GM13976 (cell line): ENCODE data around the gene NOTCH4.

ENCODE experiments used
- DNase-seq: peaks from one replicate; pipeline ENCODE4 v3.0.0; 2012; ENCODE audit warnings: low spot score
- in situ Hi-C: fragments of 300-500 bp; cut with MboI; formaldehyde crosslinking; loops from one replicate; pipeline ENCODE4 v1.12.0; 2022; ENCODE audit warnings: low sequenced_read_pairs, mixed read lengths, inconsistent platforms; ENCODE audit not compliant: unreplicated experiment
- TF ChIP-seq, protein P1 (sequence below): IDR thresholded peaks from 2 replicates; pipeline ENCODE4 v1.5.1; 2012; ENCODE audit warnings: borderline replicate concordance, mild to moderate bottlenecking; ENCODE audit not compliant: insufficient read depth; ENCODE audit errors: extremely low read depth, missing control alignments, control extremely low read depth

NOTCH4 gene

GRCh38 chr6:32218167-32218566 lies 5.7 kb downstream of the NOTCH4 start:
- DNase-seq: no peak
- TF ChIP-seq, protein P1, sequence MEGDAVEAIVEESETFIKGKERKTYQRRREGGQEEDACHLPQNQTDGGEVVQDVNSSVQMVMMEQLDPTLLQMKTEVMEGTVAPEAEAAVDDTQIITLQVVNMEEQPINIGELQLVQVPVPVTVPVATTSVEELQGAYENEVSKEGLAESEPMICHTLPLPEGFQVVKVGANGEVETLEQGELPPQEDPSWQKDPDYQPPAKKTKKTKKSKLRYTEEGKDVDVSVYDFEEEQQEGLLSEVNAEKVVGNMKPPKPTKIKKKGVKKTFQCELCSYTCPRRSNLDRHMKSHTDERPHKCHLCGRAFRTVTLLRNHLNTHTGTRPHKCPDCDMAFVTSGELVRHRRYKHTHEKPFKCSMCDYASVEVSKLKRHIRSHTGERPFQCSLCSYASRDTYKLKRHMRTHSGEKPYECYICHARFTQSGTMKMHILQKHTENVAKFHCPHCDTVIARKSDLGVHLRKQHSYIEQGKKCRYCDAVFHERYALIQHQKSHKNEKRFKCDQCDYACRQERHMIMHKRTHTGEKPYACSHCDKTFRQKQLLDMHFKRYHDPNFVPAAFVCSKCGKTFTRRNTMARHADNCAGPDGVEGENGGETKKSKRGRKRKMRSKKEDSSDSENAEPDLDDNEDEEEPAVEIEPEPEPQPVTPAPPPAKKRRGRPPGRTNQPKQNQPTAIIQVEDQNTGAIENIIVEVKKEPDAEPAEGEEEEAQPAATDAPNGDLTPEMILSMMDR: no peak
- in situ Hi-C loops: no loop called here

- no peak for DNase-seq
- in situ Hi-C loops: no loop called here
- TF ChIP-seq, protein P1: no peak
Observed at GRCh38 chr6:32216998-32217397, 6.9 kb downstream of the NOTCH4 start.

DNA sequence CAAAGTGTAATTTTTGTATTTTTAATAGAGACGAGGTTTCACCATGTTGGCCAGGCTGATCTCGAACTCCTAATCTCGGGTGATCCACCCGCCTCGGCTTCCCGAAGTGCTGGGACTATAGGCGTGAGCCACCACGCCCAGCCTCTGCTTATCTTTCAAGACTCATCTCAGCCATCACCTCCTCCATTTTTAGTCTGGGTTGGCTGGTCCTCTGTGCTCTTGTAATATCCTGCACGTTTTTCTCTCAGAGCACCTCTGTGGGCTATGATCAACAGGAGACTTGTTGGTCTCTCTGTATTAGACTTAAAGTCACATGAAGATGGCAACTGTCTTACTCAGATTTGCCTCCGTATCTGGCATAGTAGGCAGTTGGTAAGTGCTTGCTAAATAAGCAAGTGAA lies 7.6 kb downstream of the NOTCH4 start:
- in situ Hi-C loops: no loop called here
- no peak for DNase-seq
- TF ChIP-seq, protein P1: no peak

DNA sequence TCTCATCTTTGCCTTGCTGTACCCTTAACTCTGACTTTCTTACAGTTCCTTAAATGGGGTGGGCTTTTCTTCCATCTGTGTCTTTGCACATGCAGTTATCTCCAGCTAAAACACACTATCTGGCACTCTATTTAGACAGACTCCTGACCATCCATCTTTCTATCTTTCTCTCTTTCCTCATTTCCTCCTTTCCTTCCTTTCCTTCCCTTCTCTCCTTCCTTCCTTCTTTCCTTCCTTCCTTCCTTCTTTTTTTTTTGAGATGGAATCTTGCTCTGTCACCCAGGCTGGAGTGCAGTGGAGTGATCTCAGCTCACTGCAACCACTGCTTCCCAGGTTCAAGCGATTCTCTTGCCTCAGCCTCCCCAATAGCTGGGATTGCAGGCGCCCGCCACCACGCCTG lies 8.2 kb downstream of the NOTCH4 start:
- DNase-seq: no peak
- in situ Hi-C loops: no loop called here
- TF ChIP-seq, protein P1: no peak

DNA sequence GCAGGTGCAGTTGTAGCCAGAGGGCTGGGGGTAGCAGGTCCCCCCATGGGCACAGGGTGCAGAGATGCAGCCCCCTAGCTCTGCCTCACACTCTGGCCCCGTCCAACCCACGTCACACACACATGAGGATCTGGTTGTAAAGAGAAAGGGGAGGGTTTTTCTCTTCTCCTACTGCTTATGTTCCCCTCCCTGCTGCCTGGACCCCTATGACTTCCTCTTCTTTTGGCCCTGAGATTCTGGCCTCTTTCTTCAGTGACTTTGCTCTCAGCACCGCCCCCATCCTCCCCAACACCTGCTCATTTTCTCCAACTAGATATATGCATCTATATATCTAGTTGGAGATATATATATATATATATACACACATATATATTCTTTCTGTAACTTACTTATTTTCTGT lies 9.7 kb downstream of the NOTCH4 start:
- TF ChIP-seq, protein P1: no peak
- in situ Hi-C loops: no loop called here
- no peak for DNase-seq

- DNase-seq: no peak
- in situ Hi-C loops: no loop called here
- TF ChIP-seq, protein P1: no peak
Observed at GRCh38 chr6:32213649-32214048, 10.2 kb downstream of the NOTCH4 start.
